Measurements from ENCODE around the gene NLE1.
A peak's percentile ranks its signal among the peaks of the same experiment; 100 is the strongest.

The NLE1 gene

DNA sequence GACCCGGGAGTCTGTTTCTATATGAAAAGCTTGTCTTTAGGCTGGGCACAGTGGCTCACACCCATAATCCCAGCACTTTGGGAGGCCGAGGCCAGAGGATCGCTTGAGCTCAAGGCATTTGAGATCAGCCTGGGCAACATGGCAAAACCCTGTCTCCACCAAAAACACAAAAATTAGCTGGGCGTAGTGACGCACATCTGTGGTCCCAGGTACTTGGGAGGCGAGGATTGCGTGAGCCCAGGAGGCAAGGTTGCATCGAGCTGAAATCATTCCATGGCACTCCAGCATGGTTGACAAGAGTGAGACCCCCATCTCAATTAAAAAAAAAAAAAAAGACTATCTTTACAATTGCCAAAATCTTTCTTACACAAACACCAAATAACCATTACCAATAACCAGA lies 55.9 kb downstream of the NLE1 start:
- H3K27me3 ChIP-seq (ENCODE audit: insufficient read depth, poor library complexity, severe bottlenecking) = no peaks in the 10 kb centered on the region
- TF ChIP-seq, protein P1, sequence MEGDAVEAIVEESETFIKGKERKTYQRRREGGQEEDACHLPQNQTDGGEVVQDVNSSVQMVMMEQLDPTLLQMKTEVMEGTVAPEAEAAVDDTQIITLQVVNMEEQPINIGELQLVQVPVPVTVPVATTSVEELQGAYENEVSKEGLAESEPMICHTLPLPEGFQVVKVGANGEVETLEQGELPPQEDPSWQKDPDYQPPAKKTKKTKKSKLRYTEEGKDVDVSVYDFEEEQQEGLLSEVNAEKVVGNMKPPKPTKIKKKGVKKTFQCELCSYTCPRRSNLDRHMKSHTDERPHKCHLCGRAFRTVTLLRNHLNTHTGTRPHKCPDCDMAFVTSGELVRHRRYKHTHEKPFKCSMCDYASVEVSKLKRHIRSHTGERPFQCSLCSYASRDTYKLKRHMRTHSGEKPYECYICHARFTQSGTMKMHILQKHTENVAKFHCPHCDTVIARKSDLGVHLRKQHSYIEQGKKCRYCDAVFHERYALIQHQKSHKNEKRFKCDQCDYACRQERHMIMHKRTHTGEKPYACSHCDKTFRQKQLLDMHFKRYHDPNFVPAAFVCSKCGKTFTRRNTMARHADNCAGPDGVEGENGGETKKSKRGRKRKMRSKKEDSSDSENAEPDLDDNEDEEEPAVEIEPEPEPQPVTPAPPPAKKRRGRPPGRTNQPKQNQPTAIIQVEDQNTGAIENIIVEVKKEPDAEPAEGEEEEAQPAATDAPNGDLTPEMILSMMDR (IDR thresholded peaks at IDR 0.05; ENCODE audit: poor library complexity, severe bottlenecking) = no peak
- H3K9me3 ChIP-seq (ENCODE audit: severe bottlenecking) = no peaks in the 10 kb centered on the region
- H3K36me3 ChIP-seq (ENCODE audit: low read depth) = no peaks in the 10 kb centered on the region
- peaks cover 68% of the 10 kb centered on the region for H3K4me1 ChIP-seq (ENCODE audit: insufficient read depth, poor library complexity, severe bottlenecking)
- no peak overlapping the region for H3K4me3 ChIP-seq (ENCODE audit: severe bottlenecking)
- DNase-seq (ENCODE audit: low spot score) (no peak), ATAC-seq (ENCODE audit: low read depth) (no peak)
- H3K27ac ChIP-seq (ENCODE audit: poor library complexity, severe bottlenecking) = peak overlapping the region; percentile 96

DNA sequence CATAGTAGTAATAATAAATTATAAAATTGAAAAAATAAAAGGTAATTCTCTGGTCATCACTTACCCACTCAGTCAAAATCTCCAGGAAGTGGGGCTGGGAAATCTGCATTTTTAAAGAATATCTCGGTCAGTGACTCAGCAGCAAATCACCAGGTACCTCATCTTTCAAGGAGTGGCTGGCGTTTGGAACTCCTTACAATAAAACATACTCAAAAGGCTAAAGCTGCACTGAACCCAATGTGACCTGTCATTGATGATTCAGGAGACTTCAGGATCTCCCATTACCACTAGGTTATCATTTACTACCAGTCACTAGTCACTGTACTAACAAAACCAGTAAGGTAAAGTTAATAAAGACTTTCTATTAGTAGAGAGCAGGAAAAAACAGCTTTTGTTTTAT lies 57.1 kb downstream of the NLE1 start:
- H3K4me1 ChIP-seq (ENCODE audit: insufficient read depth, poor library complexity, severe bottlenecking) = peaks cover 80% of the 10 kb centered on the region
- peak overlapping the region; percentile 96 for H3K27ac ChIP-seq (ENCODE audit: poor library complexity, severe bottlenecking)

DNA sequence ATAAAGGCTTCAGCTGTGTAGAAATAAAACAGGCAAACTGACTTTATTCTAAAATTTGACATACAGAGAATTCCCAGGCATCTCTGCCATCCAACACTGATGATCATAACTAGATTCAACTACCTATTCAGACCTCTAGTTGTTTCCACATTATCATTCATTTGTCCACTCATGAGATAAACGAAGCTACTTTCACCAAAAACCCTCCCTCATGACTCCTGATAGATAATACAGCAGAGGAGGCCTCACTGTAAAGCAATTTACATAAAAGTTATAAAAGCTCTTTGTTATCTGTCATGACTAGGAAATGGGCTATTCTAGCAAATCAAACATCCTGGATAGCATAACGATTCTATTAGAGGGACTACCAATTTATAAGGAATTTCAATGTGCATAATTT lies 59.0 kb downstream of the NLE1 start:
- Histone ChIP-seq H3K27ac (ENCODE audit: poor library complexity, severe bottlenecking) (peak overlapping the region; percentile 96), H3K4me1 (ENCODE audit: insufficient read depth, poor library complexity, severe bottlenecking) (peaks cover 84% of the 10 kb centered on the region)

More for the DNA sequence above, 57.1 kb downstream of the NLE1 start:
- Histone ChIP-seq H3K9me3 (ENCODE audit: severe bottlenecking) (no peaks in the 10 kb centered on the region), H3K27me3 (ENCODE audit: insufficient read depth, poor library complexity, severe bottlenecking) (no peaks in the 10 kb centered on the region), H3K4me3 (ENCODE audit: severe bottlenecking) (no peak overlapping the region), H3K36me3 (ENCODE audit: low read depth) (no peaks in the 10 kb centered on the region)
- TF ChIP-seq, protein P1 (IDR thresholded peaks at IDR 0.05; ENCODE audit: poor library complexity, severe bottlenecking) = no peak
- DNase-seq (ENCODE audit: low spot score) (no peak), ATAC-seq (ENCODE audit: low read depth) (peak; percentile 55)

DNA sequence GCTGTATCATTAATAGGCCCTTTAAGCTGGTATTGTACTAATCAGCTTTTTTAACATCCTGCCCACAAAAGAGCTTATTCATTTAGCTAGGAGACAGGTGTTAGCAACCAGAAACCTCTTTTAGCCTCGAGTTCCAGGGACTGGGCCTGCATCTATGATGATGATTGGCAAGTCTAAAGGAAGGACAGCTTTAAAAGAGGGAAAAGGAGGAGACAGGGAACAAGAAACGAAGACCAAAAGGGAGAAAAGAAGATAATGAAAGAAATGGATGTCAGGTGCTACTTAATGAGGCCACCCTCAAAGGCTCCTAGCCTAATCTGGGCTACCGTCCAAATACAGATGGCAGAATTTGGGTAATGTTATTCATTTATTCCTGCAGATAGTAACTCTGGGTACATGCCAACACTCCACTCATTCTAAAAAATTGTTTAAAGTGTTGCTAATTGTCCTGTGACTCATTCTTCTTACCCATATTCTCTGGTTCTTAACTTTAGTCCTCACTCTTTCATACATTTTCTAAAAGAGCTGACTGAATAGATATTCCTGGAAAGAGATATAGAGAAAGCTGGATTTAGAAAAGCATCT lies 59.9 kb downstream of the NLE1 start:
- H3K27me3 ChIP-seq (ENCODE audit: insufficient read depth, poor library complexity, severe bottlenecking) = no peaks in the 10 kb centered on the region
- no peaks in the 10 kb centered on the region for H3K9me3 ChIP-seq (ENCODE audit: severe bottlenecking)
- TF ChIP-seq, protein P1 (IDR thresholded peaks at IDR 0.05; ENCODE audit: poor library complexity, severe bottlenecking) = no peak
- ATAC-seq (ENCODE audit: low read depth) (peak; percentile 32), DNase-seq (ENCODE audit: low spot score) (no peak)
- no peak overlapping the region for H3K4me3 ChIP-seq (ENCODE audit: severe bottlenecking)
- no peaks in the 10 kb centered on the region for H3K36me3 ChIP-seq (ENCODE audit: low read depth)
- H3K4me1 ChIP-seq (ENCODE audit: insufficient read depth, poor library complexity, severe bottlenecking) = peaks cover 80% of the 10 kb centered on the region
- peak overlapping the region; percentile 96 for H3K27ac ChIP-seq (ENCODE audit: poor library complexity, severe bottlenecking)

More for the DNA sequence above, 59.0 kb downstream of the NLE1 start:
- TF ChIP-seq, protein P1 (IDR thresholded peaks at IDR 0.05; ENCODE audit: poor library complexity, severe bottlenecking) = no peak
- H3K27me3 ChIP-seq (ENCODE audit: insufficient read depth, poor library complexity, severe bottlenecking) = no peaks in the 10 kb centered on the region
- no peak overlapping the region for H3K4me3 ChIP-seq (ENCODE audit: severe bottlenecking)
- no peaks in the 10 kb centered on the region for H3K9me3 ChIP-seq (ENCODE audit: severe bottlenecking)
- no peaks in the 10 kb centered on the region for H3K36me3 ChIP-seq (ENCODE audit: low read depth)
- ATAC-seq (ENCODE audit: low read depth) = no peak
- no peak for DNase-seq (ENCODE audit: low spot score)

DNA sequence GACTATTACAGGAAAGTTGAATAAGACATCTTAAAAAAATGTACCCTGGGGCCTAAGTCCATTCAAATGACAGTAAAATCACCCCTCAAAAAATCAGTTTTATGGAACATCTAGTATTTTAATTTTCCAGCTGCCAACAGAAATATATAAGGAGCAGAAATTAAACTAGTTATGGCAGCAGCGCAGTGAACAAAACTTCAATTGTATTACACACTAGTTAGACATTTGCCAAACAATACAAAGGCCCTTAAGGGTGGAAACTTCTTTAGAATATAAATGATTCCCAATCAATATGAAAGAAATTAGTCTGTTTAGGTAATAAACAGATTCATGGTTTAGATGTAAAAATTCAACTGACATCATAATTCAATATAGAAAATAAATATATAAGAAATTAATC lies 60.5 kb downstream of the NLE1 start:
- no peak overlapping the region for H3K4me3 ChIP-seq (ENCODE audit: severe bottlenecking)
- peak overlapping the region; percentile 96 for H3K27ac ChIP-seq (ENCODE audit: poor library complexity, severe bottlenecking)
- H3K36me3 ChIP-seq (ENCODE audit: low read depth) = no peaks in the 10 kb centered on the region
- ATAC-seq (ENCODE audit: low read depth) (no peak), DNase-seq (ENCODE audit: low spot score) (no peak)
- TF ChIP-seq, protein P1 (IDR thresholded peaks at IDR 0.05; ENCODE audit: poor library complexity, severe bottlenecking) = no peak
- peaks cover 74% of the 10 kb centered on the region for H3K4me1 ChIP-seq (ENCODE audit: insufficient read depth, poor library complexity, severe bottlenecking)
- no peaks in the 10 kb centered on the region for H3K9me3 ChIP-seq (ENCODE audit: severe bottlenecking)
- no peaks in the 10 kb centered on the region for H3K27me3 ChIP-seq (ENCODE audit: insufficient read depth, poor library complexity, severe bottlenecking)

All from RWPE2 (cell line).